ENCODE data around the gene EVX1. TPM values are rescaled to one million over a fixed set of nuclear protein-coding genes. Genes with fewer than 3 reads are reported as not detected.

The EVX1 gene
- total RNA-seq, 1 donor, result not detected

DNA sequence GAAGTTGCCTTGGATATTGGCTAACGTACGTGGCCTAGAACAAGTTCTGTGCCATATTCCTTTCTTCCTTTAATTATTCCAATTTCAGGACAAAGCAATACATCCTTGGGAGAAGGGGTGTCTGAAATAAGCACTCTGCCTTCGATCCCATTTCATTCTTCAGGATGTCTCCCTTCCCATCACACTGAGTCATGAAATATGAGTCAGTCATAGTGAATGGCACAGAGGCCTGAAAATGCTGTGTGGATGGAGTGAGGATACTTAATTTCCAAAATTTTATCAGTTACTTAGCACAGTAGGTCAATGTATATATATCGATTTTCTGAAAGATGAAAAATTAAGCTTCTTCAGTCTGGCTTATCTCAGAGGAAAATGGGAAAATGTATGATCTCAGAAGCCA, 19.5 kb downstream of the EVX1 start:
- TF ChIP-seq, protein P1, sequence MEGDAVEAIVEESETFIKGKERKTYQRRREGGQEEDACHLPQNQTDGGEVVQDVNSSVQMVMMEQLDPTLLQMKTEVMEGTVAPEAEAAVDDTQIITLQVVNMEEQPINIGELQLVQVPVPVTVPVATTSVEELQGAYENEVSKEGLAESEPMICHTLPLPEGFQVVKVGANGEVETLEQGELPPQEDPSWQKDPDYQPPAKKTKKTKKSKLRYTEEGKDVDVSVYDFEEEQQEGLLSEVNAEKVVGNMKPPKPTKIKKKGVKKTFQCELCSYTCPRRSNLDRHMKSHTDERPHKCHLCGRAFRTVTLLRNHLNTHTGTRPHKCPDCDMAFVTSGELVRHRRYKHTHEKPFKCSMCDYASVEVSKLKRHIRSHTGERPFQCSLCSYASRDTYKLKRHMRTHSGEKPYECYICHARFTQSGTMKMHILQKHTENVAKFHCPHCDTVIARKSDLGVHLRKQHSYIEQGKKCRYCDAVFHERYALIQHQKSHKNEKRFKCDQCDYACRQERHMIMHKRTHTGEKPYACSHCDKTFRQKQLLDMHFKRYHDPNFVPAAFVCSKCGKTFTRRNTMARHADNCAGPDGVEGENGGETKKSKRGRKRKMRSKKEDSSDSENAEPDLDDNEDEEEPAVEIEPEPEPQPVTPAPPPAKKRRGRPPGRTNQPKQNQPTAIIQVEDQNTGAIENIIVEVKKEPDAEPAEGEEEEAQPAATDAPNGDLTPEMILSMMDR (IDR thresholded peaks at IDR 0.05; ENCODE audit: extremely low read depth, low read depth, low read length), result no peak
- H3K27ac ChIP-seq (ENCODE audit: low read depth, low read length), result no peak overlapping the region
- no peak overlapping the region for H3K4me2 ChIP-seq (ENCODE audit: insufficient read depth, low read length)
- H2AFZ ChIP-seq (ENCODE audit: low read length), result no peak overlapping the region
- H3K9me3 ChIP-seq (ENCODE audit: low read depth, low read length), result no peaks in the 10 kb centered on the region
- no peaks in the 10 kb centered on the region for H3K4me1 ChIP-seq (ENCODE audit: insufficient read depth, low read length)
- H3K4me3 ChIP-seq (ENCODE audit: insufficient read depth, low read length), result no peak overlapping the region
- H3K79me2 ChIP-seq (ENCODE audit: insufficient read depth, low read length), result no peaks in the 10 kb centered on the region
- no peaks in the 10 kb centered on the region for H4K20me1 ChIP-seq (ENCODE audit: insufficient read depth, low read length)
- no peaks in the 10 kb centered on the region for H3K36me3 ChIP-seq (ENCODE audit: insufficient read depth, low read length)
- peaks cover 3% of the 10 kb centered on the region for H3K27me3 ChIP-seq (ENCODE audit: insufficient read depth, low read length)
- peak; percentile 65 for DNase-seq (ENCODE audit: insufficient read length, low spot score, missing footprints)

DNA sequence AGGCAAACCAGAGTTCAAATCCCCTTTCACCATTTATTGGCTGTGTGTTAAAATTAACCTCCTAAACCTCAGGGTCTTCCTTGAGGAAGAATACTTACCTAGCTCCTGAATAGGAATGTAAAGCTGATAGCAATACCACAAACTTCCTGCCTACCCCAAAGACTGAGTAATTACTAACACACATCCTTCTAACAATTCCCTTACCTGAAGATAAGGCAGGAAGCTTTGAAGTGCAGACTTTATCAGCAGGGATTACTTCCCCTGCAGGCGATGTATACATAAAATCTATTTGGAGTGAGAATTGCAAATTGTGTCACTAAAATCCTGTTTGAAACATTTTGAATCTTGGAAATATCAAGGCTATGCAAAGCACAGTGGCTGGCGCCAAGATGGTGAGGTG, 21.2 kb downstream of the EVX1 start:
- H3K27ac ChIP-seq (ENCODE audit: low read depth, low read length), result no peak overlapping the region
- no peak for DNase-seq (ENCODE audit: insufficient read length, low spot score, missing footprints)
- TF ChIP-seq, protein P1 (IDR thresholded peaks at IDR 0.05; ENCODE audit: extremely low read depth, low read depth, low read length), result no peak
- H3K4me3 ChIP-seq (ENCODE audit: insufficient read depth, low read length), result no peak overlapping the region
- H3K4me1 ChIP-seq (ENCODE audit: insufficient read depth, low read length), result no peaks in the 10 kb centered on the region
- no peak overlapping the region for H3K4me2 ChIP-seq (ENCODE audit: insufficient read depth, low read length)
- no peaks in the 10 kb centered on the region for H3K36me3 ChIP-seq (ENCODE audit: insufficient read depth, low read length)
- peaks cover 3% of the 10 kb centered on the region for H3K27me3 ChIP-seq (ENCODE audit: insufficient read depth, low read length)
- no peaks in the 10 kb centered on the region for H3K9me3 ChIP-seq (ENCODE audit: low read depth, low read length)
- H4K20me1 ChIP-seq (ENCODE audit: insufficient read depth, low read length), result no peaks in the 10 kb centered on the region
- no peaks in the 10 kb centered on the region for H3K79me2 ChIP-seq (ENCODE audit: insufficient read depth, low read length)
- no peak overlapping the region for H2AFZ ChIP-seq (ENCODE audit: low read length)

DNA sequence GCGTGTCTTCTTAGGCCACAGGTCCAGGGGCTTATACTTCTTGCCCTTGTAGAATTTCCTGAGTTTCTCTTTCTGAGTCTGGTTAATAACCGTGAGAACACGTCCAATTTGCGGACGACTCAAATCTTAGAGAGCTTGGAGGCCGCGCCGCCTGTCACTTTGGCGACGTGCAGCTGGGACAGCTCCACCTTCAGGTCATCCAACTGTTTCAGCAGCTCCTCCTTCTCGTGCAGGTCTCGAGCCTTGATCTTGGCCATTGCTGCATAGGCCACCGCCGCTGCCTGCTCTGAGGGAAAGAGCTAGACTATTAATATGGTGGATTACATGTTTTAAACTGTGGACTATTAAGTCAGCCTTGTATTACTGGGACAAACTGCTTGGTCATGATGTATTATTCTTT, 26.9 kb downstream of the EVX1 start:
- Histone ChIP-seq H3K4me3 (ENCODE audit: insufficient read depth, low read length) (no peak overlapping the region), H3K9me3 (ENCODE audit: low read depth, low read length) (no peaks in the 10 kb centered on the region), H3K4me1 (ENCODE audit: insufficient read depth, low read length) (no peaks in the 10 kb centered on the region), H3K4me2 (ENCODE audit: insufficient read depth, low read length) (no peak overlapping the region), H3K79me2 (ENCODE audit: insufficient read depth, low read length) (no peaks in the 10 kb centered on the region), H3K36me3 (ENCODE audit: insufficient read depth, low read length) (no peaks in the 10 kb centered on the region), H2AFZ (ENCODE audit: low read length) (no peak overlapping the region), H3K27me3 (ENCODE audit: insufficient read depth, low read length) (no peaks in the 10 kb centered on the region), H3K27ac (ENCODE audit: low read depth, low read length) (no peak overlapping the region), H4K20me1 (ENCODE audit: insufficient read depth, low read length) (no peaks in the 10 kb centered on the region)
- no peak for DNase-seq (ENCODE audit: insufficient read length, low spot score, missing footprints)
- TF ChIP-seq, protein P1 (IDR thresholded peaks at IDR 0.05; ENCODE audit: extremely low read depth, low read depth, low read length), result no peak

DNA sequence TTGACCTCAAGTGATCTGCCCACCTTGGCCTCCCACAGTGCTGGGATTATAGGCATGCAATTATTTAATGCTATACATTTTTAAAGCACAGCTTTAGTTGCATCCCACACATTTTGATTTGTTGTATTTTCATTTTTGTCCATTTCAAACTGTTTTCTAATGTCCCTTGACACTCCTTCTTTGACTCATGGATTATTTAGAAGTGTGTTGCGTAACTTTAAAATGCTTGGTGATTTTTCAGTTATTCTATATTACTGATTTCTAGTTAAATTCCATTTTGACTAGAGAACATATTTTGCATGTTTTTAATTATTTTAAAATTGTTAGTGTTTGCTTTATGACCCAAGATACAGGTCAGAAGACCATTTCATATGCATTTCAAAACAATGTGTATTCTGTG, 28.8 kb downstream of the EVX1 start:
- TF ChIP-seq, protein P1 (IDR thresholded peaks at IDR 0.05; ENCODE audit: extremely low read depth, low read depth, low read length), result no peak
- no peak overlapping the region for H3K27ac ChIP-seq (ENCODE audit: low read depth, low read length)
- H3K4me1 ChIP-seq (ENCODE audit: insufficient read depth, low read length), result no peaks in the 10 kb centered on the region
- no peaks in the 10 kb centered on the region for H3K27me3 ChIP-seq (ENCODE audit: insufficient read depth, low read length)
- no peaks in the 10 kb centered on the region for H4K20me1 ChIP-seq (ENCODE audit: insufficient read depth, low read length)
- H3K79me2 ChIP-seq (ENCODE audit: insufficient read depth, low read length), result no peaks in the 10 kb centered on the region
- DNase-seq (ENCODE audit: insufficient read length, low spot score, missing footprints), result no peak
- H2AFZ ChIP-seq (ENCODE audit: low read length), result no peak overlapping the region
- no peak overlapping the region for H3K4me2 ChIP-seq (ENCODE audit: insufficient read depth, low read length)
- H3K4me3 ChIP-seq (ENCODE audit: insufficient read depth, low read length), result no peak overlapping the region
- H3K9me3 ChIP-seq (ENCODE audit: low read depth, low read length), result no peaks in the 10 kb centered on the region
- H3K36me3 ChIP-seq (ENCODE audit: insufficient read depth, low read length), result no peaks in the 10 kb centered on the region

Data from osteoblast (primary cell).